Heart left ventricle (tissue), 16 donors: Measurements from ENCODE around the gene PFKP. TPM values are rescaled to one million over a fixed set of nuclear protein-coding genes. Genes with fewer than 3 reads are reported as not detected.

Source experiments
- ATAC-seq, 4 donors: fragments of 200-7000 bp; cut with Tn5 transposase; one replicate each; pipeline ENCODE4 v1.9.1; 2020 to 2022; ENCODE audit warnings: moderate library complexity in 4 of 4, mild to moderate bottlenecking in 3 of 4, moderate number of reproducible peaks in 1 of 4
- DNase-seq, 5 donors: peaks; one replicate each; pipeline ENCODE4 v3.0.0-alpha.2; 2020
- H3K27ac ChIP-seq, 12 donors: fragments of 200-600 bp; sonication (generic) in 4 of 12; one replicate each; pipeline versions ENCODE4 v1.5.0 to v1.8.0; 2016 to 2022; ENCODE audit warnings: mild to moderate bottlenecking in 2 of 12
- H3K27me3 ChIP-seq, 9 donors: fragments of 200-600 bp; sonication (generic) in 2 of 9; one replicate each; pipeline versions ENCODE4 v1.5.1 to v1.8.0; 2016 to 2022; ENCODE audit warnings: mild to moderate bottlenecking in 3 of 9
- H3K36me3 ChIP-seq, 9 donors: fragments of 200-600 bp; sonication (generic) in 2 of 9; one replicate each; pipeline versions ENCODE4 v1.5.0 to v1.8.0; 2018 to 2022; ENCODE audit warnings: mild to moderate bottlenecking in 2 of 9
- H3K4me1 ChIP-seq, 12 donors: fragments of 200-600 bp; sonication (generic) in 4 of 12; one replicate each; pipeline versions ENCODE4 v1.5.0 to v1.8.0; 2016 to 2022; ENCODE audit warnings: mild to moderate bottlenecking in 3 of 12
- H3K4me3 ChIP-seq, 12 donors: fragments of 200-600 bp; sonication (generic) in 4 of 12; one replicate each; pipeline versions ENCODE4 v1.5.0 to v1.8.0; 2017 to 2022; ENCODE audit warnings: mild to moderate bottlenecking in 9 of 12, moderate library complexity in 4 of 12
- H3K9me3 ChIP-seq, 12 donors: fragments of 200-600 bp; sonication (generic) in 4 of 12; one replicate each; pipeline versions ENCODE4 v1.5.0 to v1.8.0; 2016 to 2022; ENCODE audit warnings: mild to moderate bottlenecking in 1 of 12
- POLR2A ChIP-seq, 2 donors: fragments of 450-650 bp; IDR thresholded peaks; one replicate each; pipeline ENCODE4 v1.6.1; 2017; ENCODE audit warnings: antibody characterized with exemption in 2 of 2, mild to moderate bottlenecking in 2 of 2, moderate library complexity in 2 of 2
- WGBS, 4 donors: extraction: QIAGEN DNeasy Blood & Tissue Kit in 2 of 4; methylation state at CpG; one replicate each; pipeline versions ENCODE4 v1.1.5 to v1.1.7; 2013 to 2018; 5-methylcytosine and 5-hydroxymethylcytosine counted together
- intact Hi-C, 10 donors: fragments of 100-400 bp; cut with DNase I; formaldehyde crosslinking; loops; one replicate each; pipeline versions ENCODE4 v1.11.1 to v1.14.2; 2022
- polyA plus RNA-seq, 2 donors: library from polyadenylated mRNA; stranded (reverse); fragments of 200-250 nt; gene quantifications; one replicate each; pipeline ENCODE4 v1.2.3, GENCODE V29; 2013
- total RNA-seq, 9 donors: library from RNA; depleted of rRNA in 2 of 9; stranded (reverse); fragments of >200 nt in 2 of 9; fragmentation: NEBNext Ultra II Directional in 3 of 9; extraction: Animal tissue kit (Norgen Biotek cat#: 25700) in 3 of 9; gene quantifications; one replicate each; pipeline versions ENCODE4 v1.1.0 to v1.2.4, GENCODE V29; 2016 to 2023
- TF ChIP-seq, protein P1 (sequence below), 12 donors: fragments of 200-600 bp; sonication (generic) in 4 of 12; IDR thresholded peaks; one replicate each; pipeline versions ENCODE4 v1.5.0 to v1.8.0; 2018 to 2022; ENCODE audit warnings: antibody characterized with exemption in 12 of 12, mild to moderate bottlenecking in 5 of 12
- donor health status: ischemic (EF 13 %, LVEDD 7.1; RV severe dilation, severe dysfunction).
- donor health status: healthy with polysubstance abuse.
- donor health status: DM: no; HTN: yes; CAD: no.
- donor health status: DM: no; HTN: no; CAD: no.
- donor health status: ischemic (EF 25% LVEDD 6.9; RV normal size, moderate dysfunction).
- donor health status: ischemic (EF 25% LVEDD 5.7; RV mildly dilated, moderate dysfunction).
- donor health status: healthy.
- donor health status: DM: yes; HTN: yes; CAD: no.
- donor health status: ischemic (EF 35%, LVEDD 5.7; RV mildly dilated, moderate dysfunction).
- donor health status: nonischemic (EF 11% LVEDD 7.7; RV severe dilation, severe dysfunction).
- donor health status: DM: yes; HTN: yes; CAD: no.
- donor health status: PGD.
- donor health status: ischemic (EF 29% LVEDD 5.4; RV normal size, mild dysfunction).
- donor health status: nonischemic (EF 23%, LVEDD 6.1; RV moderate dilation, normal function).

Gene PFKP
- total and polyA plus RNA-seq, 11 donors = 68.0 to 318 (median 183) TPM

DNA sequence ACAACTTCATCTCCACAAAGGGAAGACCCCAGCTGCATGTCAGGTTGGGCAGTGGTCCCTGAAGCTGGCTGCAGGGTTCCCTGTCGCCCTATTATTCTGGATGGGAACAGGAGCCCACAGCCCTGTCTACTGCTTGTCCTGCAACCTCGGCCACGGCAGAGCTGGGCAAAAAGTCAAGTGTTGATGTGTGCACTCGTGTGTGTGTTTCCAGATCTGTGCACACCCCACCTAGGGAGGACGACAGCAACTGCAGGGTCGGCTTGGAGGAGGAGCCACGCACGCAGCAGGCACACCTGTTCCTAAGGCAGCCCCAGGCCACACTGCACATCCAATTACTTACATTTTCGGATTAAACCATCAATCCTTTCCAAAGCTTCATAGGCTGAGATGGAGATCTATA, 81.6 kb downstream of the PFKP start:
- ATAC-seq = no peak
- intact Hi-C loops = no loop called here
- WGBS, 4 donors = 67 to 78% (median 72%) methylated on average over 9 of the region's 9 CpGs

DNA sequence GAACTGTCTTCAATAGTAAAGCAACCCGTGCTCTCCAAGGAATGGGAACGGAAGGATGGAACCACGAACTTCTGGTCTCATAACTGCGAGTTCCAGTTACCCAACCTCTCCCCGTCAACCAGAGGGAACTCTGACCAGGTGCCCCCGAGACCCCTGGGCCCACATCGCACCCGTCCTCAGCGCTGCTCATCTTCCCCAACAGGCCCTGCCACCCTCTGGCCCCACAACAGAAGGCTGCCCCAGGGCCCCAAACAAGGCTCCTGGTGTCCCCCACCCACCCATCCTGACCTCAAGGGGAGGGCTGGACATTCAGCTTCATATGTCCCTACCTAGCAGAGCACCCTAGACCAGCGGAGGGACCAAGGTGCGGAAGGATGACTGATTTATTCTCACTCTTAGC, 82.6 kb downstream of the PFKP start:
- TF ChIP-seq, protein P1, sequence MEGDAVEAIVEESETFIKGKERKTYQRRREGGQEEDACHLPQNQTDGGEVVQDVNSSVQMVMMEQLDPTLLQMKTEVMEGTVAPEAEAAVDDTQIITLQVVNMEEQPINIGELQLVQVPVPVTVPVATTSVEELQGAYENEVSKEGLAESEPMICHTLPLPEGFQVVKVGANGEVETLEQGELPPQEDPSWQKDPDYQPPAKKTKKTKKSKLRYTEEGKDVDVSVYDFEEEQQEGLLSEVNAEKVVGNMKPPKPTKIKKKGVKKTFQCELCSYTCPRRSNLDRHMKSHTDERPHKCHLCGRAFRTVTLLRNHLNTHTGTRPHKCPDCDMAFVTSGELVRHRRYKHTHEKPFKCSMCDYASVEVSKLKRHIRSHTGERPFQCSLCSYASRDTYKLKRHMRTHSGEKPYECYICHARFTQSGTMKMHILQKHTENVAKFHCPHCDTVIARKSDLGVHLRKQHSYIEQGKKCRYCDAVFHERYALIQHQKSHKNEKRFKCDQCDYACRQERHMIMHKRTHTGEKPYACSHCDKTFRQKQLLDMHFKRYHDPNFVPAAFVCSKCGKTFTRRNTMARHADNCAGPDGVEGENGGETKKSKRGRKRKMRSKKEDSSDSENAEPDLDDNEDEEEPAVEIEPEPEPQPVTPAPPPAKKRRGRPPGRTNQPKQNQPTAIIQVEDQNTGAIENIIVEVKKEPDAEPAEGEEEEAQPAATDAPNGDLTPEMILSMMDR (IDR thresholded peaks at IDR 0.05) = no peak
- no peak for TF ChIP-seq POLR2A (IDR thresholded peaks at IDR 0.05)
- 84 to 92% (median 86%) methylated on average over 11 of the region's 11 CpGs for WGBS, 4 donors
- H3K4me1 ChIP-seq = no peaks in the 10 kb centered on the region
- intact Hi-C loops = no loop called here
- H3K36me3 ChIP-seq = peaks cover 0 to 100% (median 100%) of the 10 kb centered on the region in 9 donors
- no peaks in the 10 kb centered on the region for H3K27me3 ChIP-seq
- no peak overlapping the region for H3K27ac ChIP-seq
- H3K9me3 ChIP-seq = no peaks in the 10 kb centered on the region
- ATAC-seq = no peak
- no peak for DNase-seq
- no peak overlapping the region for H3K4me3 ChIP-seq

More for the DNA sequence above, 81.6 kb downstream of the PFKP start:
- Histone ChIP-seq H3K27me3 (no peaks in the 10 kb centered on the region), H3K36me3 (peaks cover 0 to 100% (median 100%) of the 10 kb centered on the region in 9 donors), H3K4me3 (no peak overlapping the region), H3K9me3 (no peaks in the 10 kb centered on the region), H3K27ac (no peak overlapping the region), H3K4me1 (no peaks in the 10 kb centered on the region)
- no peak for TF ChIP-seq POLR2A (IDR thresholded peaks at IDR 0.05)
- TF ChIP-seq, protein P1 (IDR thresholded peaks at IDR 0.05) = no peak
- DNase-seq = no peak

DNA sequence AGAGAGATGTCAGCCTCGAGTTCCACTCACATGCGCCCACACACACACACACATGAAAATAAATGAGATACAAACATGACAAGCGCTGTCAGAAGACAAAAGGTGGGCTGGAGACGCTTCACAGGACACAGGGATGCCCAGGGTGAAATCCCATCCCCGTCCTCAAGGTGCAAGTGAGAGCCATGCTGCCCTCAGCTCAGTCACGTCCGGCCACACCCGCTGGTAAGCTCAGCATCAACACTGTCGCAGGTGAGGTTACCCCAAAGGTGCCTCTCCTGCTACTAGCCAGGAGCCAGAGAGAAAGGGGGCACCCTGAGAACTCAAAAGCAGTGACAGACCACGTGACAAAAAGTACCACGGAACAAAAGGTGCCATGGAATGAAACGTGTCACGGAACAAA, 83.0 kb downstream of the PFKP start:
- Histone ChIP-seq H3K27ac (no peak overlapping the region), H3K4me3 (no peak overlapping the region), H3K27me3 (no peaks in the 10 kb centered on the region), H3K4me1 (no peaks in the 10 kb centered on the region), H3K9me3 (no peaks in the 10 kb centered on the region), H3K36me3 (peaks cover 0 to 100% (median 100%) of the 10 kb centered on the region in 9 donors)
- TF ChIP-seq, protein P1 (IDR thresholded peaks at IDR 0.05) = no peak
- no peak for TF ChIP-seq POLR2A (IDR thresholded peaks at IDR 0.05)
- ATAC-seq = no peak
- intact Hi-C loops = no loop called here
- no peak for DNase-seq
- 92 to 95% (median 94%) methylated on average over 13 of the region's 13 CpGs for WGBS, 4 donors

DNA sequence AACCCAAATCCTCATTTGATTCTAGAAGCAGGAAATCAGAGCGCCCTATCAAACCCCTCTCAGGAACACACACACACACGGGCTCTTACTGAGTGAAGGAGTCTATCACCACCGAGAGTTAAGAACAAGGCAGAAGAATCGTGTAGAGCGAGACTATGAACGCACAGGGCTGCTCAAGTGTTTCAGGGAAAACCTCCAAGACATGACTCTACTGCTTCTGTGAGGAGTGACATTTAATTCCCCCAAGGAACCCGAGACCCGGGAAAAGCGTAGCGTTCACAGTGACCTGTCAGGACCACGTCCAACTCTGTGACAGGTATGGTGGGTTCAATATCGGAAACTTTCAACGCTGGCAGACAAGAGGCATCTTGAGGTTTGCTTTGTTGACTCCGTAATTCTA, 83.6 kb downstream of the PFKP start:
- TF ChIP-seq, protein P1 (IDR thresholded peaks at IDR 0.05) = no peak
- TF ChIP-seq POLR2A (IDR thresholded peaks at IDR 0.05) = no peak
- Histone ChIP-seq H3K36me3 (peaks cover 3 to 100% (median 100%) of the 10 kb centered on the region in 9 donors), H3K27ac (no peak overlapping the region), H3K9me3 (no peaks in the 10 kb centered on the region), H3K27me3 (no peaks in the 10 kb centered on the region), H3K4me1 (no peaks in the 10 kb centered on the region), H3K4me3 (no peak overlapping the region)
- 90 to 93% (median 93%) methylated on average over 14 of the region's 14 CpGs for WGBS, 4 donors
- no peak for ATAC-seq
- DNase-seq = no peak
- intact Hi-C loops = no loop called here
